ENCODE data around the gene DNAI4. TPM values are rescaled to one million over a fixed set of nuclear protein-coding genes. Genes with fewer than 3 reads are reported as not detected.

DNAI4 gene
- total and polyA plus RNA-seq, 2 experiments from 2014 or later, result 0.90 to 3.8 TPM

DNA sequence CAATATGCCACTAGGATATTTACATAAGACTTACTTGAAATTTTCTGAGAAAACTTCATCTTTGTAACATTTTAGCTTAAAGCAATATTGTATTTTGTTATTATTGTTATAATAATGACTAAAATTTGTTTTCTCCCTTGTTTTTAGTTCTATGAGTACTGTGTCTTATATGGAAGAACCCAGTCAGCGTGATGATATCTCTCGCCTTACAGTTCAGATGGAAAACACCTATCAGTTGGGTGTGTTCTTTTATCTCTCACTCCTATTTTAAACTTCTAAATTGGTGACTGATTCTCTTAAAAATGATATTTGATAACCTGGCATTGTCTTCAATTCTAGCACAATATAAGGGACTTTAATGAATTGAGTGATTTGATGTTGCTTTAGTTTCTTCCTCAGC, 154.4 kb downstream of the DNAI4 start:
- TF ChIP-seq ZNF114 (CRISPR knock-in tag; IDR thresholded peaks at IDR 0.05), result no peak
- no peak for TF ChIP-seq JUNB (IDR thresholded peaks at IDR 0.05; ENCODE audit: unreplicated experiment)
- no peak for TF ChIP-seq EZH2 (IDR thresholded peaks at IDR 0.05; ENCODE audit: low read depth, unreplicated experiment)
- TF ChIP-seq, protein P1, sequence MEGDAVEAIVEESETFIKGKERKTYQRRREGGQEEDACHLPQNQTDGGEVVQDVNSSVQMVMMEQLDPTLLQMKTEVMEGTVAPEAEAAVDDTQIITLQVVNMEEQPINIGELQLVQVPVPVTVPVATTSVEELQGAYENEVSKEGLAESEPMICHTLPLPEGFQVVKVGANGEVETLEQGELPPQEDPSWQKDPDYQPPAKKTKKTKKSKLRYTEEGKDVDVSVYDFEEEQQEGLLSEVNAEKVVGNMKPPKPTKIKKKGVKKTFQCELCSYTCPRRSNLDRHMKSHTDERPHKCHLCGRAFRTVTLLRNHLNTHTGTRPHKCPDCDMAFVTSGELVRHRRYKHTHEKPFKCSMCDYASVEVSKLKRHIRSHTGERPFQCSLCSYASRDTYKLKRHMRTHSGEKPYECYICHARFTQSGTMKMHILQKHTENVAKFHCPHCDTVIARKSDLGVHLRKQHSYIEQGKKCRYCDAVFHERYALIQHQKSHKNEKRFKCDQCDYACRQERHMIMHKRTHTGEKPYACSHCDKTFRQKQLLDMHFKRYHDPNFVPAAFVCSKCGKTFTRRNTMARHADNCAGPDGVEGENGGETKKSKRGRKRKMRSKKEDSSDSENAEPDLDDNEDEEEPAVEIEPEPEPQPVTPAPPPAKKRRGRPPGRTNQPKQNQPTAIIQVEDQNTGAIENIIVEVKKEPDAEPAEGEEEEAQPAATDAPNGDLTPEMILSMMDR (conservative IDR thresholded peaks at IDR 0.05; ENCODE audit: low read depth in 2 of 2), result no peak
- no peak for TF ChIP-seq EZH2phosphoT487 (IDR thresholded peaks at IDR 0.05; ENCODE audit: unreplicated experiment)
- no peak for TF ChIP-seq NANOG (IDR thresholded peaks at IDR 0.05; ENCODE audit: borderline replicate concordance)
- TF ChIP-seq, protein P2, sequence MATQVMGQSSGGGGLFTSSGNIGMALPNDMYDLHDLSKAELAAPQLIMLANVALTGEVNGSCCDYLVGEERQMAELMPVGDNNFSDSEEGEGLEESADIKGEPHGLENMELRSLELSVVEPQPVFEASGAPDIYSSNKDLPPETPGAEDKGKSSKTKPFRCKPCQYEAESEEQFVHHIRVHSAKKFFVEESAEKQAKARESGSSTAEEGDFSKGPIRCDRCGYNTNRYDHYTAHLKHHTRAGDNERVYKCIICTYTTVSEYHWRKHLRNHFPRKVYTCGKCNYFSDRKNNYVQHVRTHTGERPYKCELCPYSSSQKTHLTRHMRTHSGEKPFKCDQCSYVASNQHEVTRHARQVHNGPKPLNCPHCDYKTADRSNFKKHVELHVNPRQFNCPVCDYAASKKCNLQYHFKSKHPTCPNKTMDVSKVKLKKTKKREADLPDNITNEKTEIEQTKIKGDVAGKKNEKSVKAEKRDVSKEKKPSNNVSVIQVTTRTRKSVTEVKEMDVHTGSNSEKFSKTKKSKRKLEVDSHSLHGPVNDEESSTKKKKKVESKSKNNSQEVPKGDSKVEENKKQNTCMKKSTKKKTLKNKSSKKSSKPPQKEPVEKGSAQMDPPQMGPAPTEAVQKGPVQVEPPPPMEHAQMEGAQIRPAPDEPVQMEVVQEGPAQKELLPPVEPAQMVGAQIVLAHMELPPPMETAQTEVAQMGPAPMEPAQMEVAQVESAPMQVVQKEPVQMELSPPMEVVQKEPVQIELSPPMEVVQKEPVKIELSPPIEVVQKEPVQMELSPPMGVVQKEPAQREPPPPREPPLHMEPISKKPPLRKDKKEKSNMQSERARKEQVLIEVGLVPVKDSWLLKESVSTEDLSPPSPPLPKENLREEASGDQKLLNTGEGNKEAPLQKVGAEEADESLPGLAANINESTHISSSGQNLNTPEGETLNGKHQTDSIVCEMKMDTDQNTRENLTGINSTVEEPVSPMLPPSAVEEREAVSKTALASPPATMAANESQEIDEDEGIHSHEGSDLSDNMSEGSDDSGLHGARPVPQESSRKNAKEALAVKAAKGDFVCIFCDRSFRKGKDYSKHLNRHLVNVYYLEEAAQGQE (IDR thresholded peaks at IDR 0.05; ENCODE audit: unreplicated experiment), result no peak
- TF ChIP-seq, protein P3, sequence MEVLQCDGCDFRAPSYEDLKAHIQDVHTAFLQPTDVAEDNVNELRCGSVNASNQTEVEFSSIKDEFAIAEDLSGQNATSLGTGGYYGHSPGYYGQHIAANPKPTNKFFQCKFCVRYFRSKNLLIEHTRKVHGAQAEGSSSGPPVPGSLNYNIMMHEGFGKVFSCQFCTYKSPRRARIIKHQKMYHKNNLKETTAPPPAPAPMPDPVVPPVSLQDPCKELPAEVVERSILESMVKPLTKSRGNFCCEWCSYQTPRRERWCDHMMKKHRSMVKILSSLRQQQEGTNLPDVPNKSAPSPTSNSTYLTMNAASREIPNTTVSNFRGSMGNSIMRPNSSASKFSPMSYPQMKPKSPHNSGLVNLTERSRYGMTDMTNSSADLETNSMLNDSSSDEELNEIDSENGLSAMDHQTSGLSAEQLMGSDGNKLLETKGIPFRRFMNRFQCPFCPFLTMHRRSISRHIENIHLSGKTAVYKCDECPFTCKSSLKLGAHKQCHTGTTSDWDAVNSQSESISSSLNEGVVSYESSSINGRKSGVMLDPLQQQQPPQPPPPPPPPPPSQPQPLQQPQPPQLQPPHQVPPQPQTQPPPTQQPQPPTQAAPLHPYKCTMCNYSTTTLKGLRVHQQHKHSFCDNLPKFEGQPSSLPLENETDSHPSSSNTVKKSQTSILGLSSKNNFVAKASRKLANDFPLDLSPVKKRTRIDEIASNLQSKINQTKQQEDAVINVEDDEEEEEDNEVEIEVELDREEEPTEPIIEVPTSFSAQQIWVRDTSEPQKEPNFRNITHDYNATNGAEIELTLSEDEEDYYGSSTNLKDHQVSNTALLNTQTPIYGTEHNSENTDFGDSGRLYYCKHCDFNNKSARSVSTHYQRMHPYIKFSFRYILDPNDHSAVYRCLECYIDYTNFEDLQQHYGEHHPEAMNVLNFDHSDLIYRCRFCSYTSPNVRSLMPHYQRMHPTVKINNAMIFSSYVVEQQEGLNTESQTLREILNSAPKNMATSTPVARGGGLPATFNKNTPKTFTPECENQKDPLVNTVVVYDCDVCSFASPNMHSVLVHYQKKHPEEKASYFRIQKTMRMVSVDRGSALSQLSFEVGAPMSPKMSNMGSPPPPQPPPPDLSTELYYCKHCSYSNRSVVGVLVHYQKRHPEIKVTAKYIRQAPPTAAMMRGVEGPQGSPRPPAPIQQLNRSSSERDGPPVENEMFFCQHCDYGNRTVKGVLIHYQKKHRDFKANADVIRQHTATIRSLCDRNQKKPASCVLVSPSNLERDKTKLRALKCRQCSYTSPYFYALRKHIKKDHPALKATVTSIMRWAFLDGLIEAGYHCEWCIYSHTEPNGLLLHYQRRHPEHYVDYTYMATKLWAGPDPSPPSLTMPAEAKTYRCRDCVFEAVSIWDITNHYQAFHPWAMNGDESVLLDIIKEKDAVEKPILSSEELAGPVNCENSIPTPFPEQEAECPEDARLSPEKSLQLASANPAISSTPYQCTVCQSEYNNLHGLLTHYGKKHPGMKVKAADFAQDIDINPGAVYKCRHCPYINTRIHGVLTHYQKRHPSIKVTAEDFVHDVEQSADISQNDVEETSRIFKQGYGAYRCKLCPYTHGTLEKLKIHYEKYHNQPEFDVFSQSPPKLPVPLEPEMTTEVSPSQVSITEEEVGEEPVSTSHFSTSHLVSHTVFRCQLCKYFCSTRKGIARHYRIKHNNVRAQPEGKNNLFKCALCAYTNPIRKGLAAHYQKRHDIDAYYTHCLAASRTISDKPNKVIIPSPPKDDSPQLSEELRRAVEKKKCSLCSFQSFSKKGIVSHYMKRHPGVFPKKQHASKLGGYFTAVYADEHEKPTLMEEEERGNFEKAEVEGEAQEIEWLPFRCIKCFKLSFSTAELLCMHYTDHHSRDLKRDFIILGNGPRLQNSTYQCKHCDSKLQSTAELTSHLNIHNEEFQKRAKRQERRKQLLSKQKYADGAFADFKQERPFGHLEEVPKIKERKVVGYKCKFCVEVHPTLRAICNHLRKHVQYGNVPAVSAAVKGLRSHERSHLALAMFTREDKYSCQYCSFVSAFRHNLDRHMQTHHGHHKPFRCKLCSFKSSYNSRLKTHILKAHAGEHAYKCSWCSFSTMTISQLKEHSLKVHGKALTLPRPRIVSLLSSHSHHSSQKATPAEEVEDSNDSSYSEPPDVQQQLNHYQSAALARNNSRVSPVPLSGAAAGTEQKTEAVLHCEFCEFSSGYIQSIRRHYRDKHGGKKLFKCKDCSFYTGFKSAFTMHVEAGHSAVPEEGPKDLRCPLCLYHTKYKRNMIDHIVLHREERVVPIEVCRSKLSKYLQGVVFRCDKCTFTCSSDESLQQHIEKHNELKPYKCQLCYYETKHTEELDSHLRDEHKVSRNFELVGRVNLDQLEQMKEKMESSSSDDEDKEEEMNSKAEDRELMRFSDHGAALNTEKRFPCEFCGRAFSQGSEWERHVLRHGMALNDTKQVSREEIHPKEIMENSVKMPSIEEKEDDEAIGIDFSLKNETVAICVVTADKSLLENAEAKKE (CRISPR knock-in tag; IDR thresholded peaks at IDR 0.05), result no peak
- TF ChIP-seq, protein P4, sequence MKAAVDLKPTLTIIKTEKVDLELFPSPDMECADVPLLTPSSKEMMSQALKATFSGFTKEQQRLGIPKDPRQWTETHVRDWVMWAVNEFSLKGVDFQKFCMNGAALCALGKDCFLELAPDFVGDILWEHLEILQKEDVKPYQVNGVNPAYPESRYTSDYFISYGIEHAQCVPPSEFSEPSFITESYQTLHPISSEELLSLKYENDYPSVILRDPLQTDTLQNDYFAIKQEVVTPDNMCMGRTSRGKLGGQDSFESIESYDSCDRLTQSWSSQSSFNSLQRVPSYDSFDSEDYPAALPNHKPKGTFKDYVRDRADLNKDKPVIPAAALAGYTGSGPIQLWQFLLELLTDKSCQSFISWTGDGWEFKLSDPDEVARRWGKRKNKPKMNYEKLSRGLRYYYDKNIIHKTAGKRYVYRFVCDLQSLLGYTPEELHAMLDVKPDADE (IDR thresholded peaks at IDR 0.05), result no peak
- no peak for TF ChIP-seq STAT1 (IDR thresholded peaks at IDR 0.05; ENCODE audit: unreplicated experiment)
- TF ChIP-seq POLR2AphosphoS5 (IDR thresholded peaks at IDR 0.05; ENCODE audit: low read depth), result no peak
- no peak for TF ChIP-seq ZNF331 (CRISPR knock-in tag; IDR thresholded peaks at IDR 0.05; ENCODE audit: low read depth)
- no peak for TF ChIP-seq CREB1 (CRISPR knock-in tag; IDR thresholded peaks at IDR 0.05; ENCODE audit: low read depth)
- Mint-ChIP-seq H3K27me3 (ENCODE audit: insufficient read depth, low read depth, poor library complexity) (no peaks in the 10 kb centered on the region), H3K4me1 (no peaks in the 10 kb centered on the region), H3K9me3 (no peaks in the 10 kb centered on the region), H3K4me3 (no peak overlapping the region), H3K36me3 (ENCODE audit: low read depth) (no peaks in the 10 kb centered on the region), H3K27ac (no peak overlapping the region)
- Histone ChIP-seq H3K27ac (ENCODE audit: low read depth) (no peak overlapping the region), H3K27me3 (ENCODE audit: insufficient read depth) (no peaks in the 10 kb centered on the region), H3K79me2 (replicated peaks; ENCODE audit: insufficient read depth) (no peaks in the 10 kb centered on the region), H3K9me2 (ENCODE audit: insufficient read depth) (no peaks in the 10 kb centered on the region), H4K20me1 (replicated peaks; ENCODE audit: insufficient read depth) (no peaks in the 10 kb centered on the region), H3K4me3 (no peak overlapping the region), H3K4me1 (ENCODE audit: insufficient read depth) (no peaks in the 10 kb centered on the region), H3F3A (replicated peaks; ENCODE audit: low read depth) (no peaks in the 10 kb centered on the region), H3K36me3 (ENCODE audit: insufficient read depth) (no peaks in the 10 kb centered on the region), H3K4me2 (no peak overlapping the region), H2AFZ (no peak overlapping the region)
- no peak for ATAC-seq
- no peak for DNase-seq (ENCODE audit: low spot score)
